SK-N-MC (cell line): Measurements from ENCODE around the gene HEPHL1.

Source experiments
- EZH2 ChIP-seq: fragments of 200-600 bp; sonication (generic); IDR thresholded peaks from one replicate; pipeline ENCODE4 v1.6.1; 2017; ENCODE audit warnings: antibody characterized with exemption
- FOXP2 ChIP-seq: optimal IDR thresholded peaks from 2 replicates; pipeline ENCODE3; 2011; ENCODE audit warnings: mild to moderate bottlenecking, moderate library complexity; ENCODE audit not compliant: insufficient read depth; ENCODE audit errors: extremely low read length, control extremely low read depth
- POLR2AphosphoS5 ChIP-seq: IDR thresholded peaks from 2 replicates; pipeline ENCODE4 v1.6.1; 2012; ENCODE audit warnings: mild to moderate bottlenecking, low read depth, low read length, borderline replicate concordance

- TF ChIP-seq EZH2 = no peak
- no peak for TF ChIP-seq POLR2AphosphoS5
- no peak for TF ChIP-seq FOXP2
These were observed 110.6 kb downstream of the HEPHL1 start for GRCh38 chr11:94131718-94132115.
